HG03095 (cell line): ENCODE measurements around the gene TTC27.
"Not testable (repeated sequence)": the region's sequence is repeated elsewhere in the genome, so short reads cannot be mapped to it uniquely, and the experiment has no call there.

Experiments used
- ATAC-seq: cut with Tn5 transposase; IDR thresholded peaks from one replicate; pipeline ENCODE4 v1.9.1; 2021; ENCODE audit warnings: moderate library complexity; ENCODE audit not compliant: unreplicated experiment

Gene TTC27

GRCh38 chr2:32750880-32751279 lies 123.0 kb downstream of the TTC27 start:
- ATAC-seq, result no peak

GRCh38 chr2:32752205-32752604 lies 124.4 kb downstream of the TTC27 start:
- no peak for ATAC-seq

GRCh38 chr2:32752952-32753351 lies 125.1 kb downstream of the TTC27 start:
- no peak for ATAC-seq

GRCh38 chr2:32754676-32755075 lies 126.8 kb downstream of the TTC27 start:
- ATAC-seq, result not testable (repeated sequence)

- ATAC-seq, result no peak
These were observed 127.8 kb downstream of the TTC27 start for GRCh38 chr2:32755666-32756065.

- ATAC-seq, result no peak
These were observed 128.4 kb downstream of the TTC27 start for GRCh38 chr2:32756074-32756727.

GRCh38 chr2:32758232-32758631 lies 130.4 kb downstream of the TTC27 start:
- no peak for ATAC-seq

- no peak for ATAC-seq
These were observed 132.8 kb downstream of the TTC27 start for GRCh38 chr2:32760628-32761027.

- no peak for ATAC-seq
These were observed 140.7 kb downstream of the TTC27 start for GRCh38 chr2:32768387-32769174.

- ATAC-seq, result no peak
These were observed 142.5 kb downstream of the TTC27 start for GRCh38 chr2:32770360-32770759.

GRCh38 chr2:32772638-32773447 lies 145.0 kb downstream of the TTC27 start:
- ATAC-seq, result no peak

GRCh38 chr2:32773448-32773808 lies 145.6 kb downstream of the TTC27 start:
- ATAC-seq, result no peak

GRCh38 chr2:32775954-32776353 lies 148.1 kb downstream of the TTC27 start:
- no peak for ATAC-seq

GRCh38 chr2:32777714-32778113 lies 149.9 kb downstream of the TTC27 start:
- no peak for ATAC-seq

- no peak for ATAC-seq
These were observed 153.1 kb downstream of the TTC27 start for GRCh38 chr2:32780961-32781360.

GRCh38 chr2:32783469-32783868 lies 155.6 kb downstream of the TTC27 start:
- ATAC-seq, result no peak

GRCh38 chr2:32783933-32784332 lies 156.1 kb downstream of the TTC27 start:
- no peak for ATAC-seq

- ATAC-seq, result no peak
These were observed 159.4 kb downstream of the TTC27 start for GRCh38 chr2:32787207-32787606.

- ATAC-seq, result no peak
These were observed 160.3 kb downstream of the TTC27 start for GRCh38 chr2:32788114-32788513.

GRCh38 chr2:32792416-32792815 lies 164.6 kb downstream of the TTC27 start:
- ATAC-seq, result no peak

GRCh38 chr2:32798829-32799228 lies 171.0 kb downstream of the TTC27 start:
- ATAC-seq, result no peak

GRCh38 chr2:32801741-32802140 lies 173.9 kb downstream of the TTC27 start:
- ATAC-seq, result no peak
